GM21723 (cell line): ENCODE data around the gene IKZF5.

Source experiments
- ATAC-seq: cut with Tn5 transposase; IDR thresholded peaks from one replicate; pipeline ENCODE4 v1.9.1; 2021; ENCODE audit warnings: mild to moderate bottlenecking, moderate library complexity; ENCODE audit not compliant: unreplicated experiment

Gene IKZF5, protein sequence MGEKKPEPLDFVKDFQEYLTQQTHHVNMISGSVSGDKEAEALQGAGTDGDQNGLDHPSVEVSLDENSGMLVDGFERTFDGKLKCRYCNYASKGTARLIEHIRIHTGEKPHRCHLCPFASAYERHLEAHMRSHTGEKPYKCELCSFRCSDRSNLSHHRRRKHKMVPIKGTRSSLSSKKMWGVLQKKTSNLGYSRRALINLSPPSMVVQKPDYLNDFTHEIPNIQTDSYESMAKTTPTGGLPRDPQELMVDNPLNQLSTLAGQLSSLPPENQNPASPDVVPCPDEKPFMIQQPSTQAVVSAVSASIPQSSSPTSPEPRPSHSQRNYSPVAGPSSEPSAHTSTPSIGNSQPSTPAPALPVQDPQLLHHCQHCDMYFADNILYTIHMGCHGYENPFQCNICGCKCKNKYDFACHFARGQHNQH

DNA sequence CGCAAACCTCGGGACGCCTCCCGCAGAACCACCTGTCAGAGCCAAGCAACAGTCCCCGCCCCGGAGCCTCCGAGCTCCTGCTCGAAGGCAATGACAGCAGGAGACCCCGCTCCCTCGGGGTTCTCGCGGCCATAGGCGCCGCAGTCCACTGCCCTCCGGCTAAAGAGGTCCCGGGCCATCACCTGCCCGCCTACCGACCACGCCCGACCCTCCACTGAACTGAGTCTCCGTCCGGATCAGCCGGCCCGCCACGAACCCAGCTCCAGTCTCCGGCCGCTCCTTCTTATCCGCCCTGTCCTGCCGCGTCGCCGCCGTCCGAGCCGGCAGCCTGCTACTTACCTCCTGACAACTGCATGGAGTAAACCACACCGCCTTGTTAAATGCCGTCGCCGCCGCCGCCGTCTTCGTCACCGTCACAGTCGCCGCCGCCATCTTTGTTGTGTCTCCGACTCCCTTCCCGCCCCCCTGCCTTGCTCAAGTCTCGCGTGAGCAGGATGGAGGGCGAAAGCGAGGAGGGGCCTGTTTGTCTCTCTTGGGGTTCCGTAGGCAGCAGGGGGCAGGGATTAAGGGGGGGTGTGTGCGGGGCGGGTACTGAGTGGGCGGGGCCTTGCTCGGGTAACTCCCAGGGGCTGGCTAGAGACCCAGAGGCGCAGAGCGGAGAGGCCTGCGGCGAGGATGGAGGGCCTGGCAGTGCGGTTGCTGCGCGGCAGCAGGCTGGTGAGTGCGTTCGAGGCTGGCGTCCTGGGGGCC, at the start of gene IKZF5, which contains the start of gene ACADSB:
Gene IKZF5 (minus strand): TSS at position 441 of the 750 bp plus-strand sequence. CDS start 10,170 bp downstream, outside the sequence.
Gene ACADSB (plus strand): TSS at position 652 of the 750 bp plus-strand sequence. CDS start 24 bp downstream, at position 676.
- ATAC-seq = peak; percentile 83

DNA sequence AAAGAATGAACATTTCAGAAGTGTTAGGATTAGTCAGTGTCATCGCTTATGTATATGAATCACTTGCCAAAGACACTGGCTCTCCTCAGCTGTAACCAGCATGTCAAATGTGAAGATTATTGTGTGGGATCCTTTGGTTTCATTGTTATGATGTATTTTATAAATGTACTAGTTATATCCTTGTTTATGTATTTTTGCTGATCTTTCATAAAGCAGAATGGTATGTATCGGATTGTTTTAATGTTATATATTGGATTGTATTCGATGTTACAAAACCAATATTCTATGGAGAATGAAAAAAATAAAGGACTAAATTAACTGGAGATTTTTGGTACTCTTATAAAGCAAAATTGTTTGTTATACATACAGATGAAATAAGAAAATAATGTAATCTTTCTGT, 49.4 kb upstream of the IKZF5 start:
- no peak for ATAC-seq

- no peak for ATAC-seq
Observed at GRCh38 chr10:123045961-123046731, 37.6 kb upstream of the IKZF5 start.

GRCh38 chr10:123044391-123044790, 35.8 kb upstream of the IKZF5 start:
- no peak for ATAC-seq

DNA sequence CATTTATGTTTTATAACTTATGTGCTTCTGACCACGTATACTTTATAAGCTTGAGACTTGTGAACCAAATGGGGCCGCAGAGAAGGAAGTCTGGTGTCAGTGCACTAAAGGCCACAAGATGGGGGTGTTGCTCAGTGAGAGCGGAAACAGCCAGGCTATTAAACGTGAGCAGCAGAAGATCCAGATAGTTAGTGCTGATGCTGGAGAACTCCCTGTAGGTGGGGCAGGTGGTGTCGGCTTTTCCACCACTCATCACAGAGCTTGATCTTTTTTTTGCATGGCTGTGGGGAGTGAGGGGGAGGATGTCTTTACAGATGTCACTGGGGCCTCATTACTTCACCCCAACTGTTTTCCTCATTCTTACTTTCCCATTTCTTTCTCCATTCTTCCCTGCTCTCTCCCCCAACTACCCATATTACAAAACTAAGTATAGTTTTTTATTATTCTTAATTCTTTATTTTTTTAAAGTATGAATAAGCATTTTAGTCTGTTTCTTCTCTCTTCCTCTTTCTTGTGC, 34.9 kb upstream of the IKZF5 start:
- ATAC-seq = peak; percentile 86

DNA sequence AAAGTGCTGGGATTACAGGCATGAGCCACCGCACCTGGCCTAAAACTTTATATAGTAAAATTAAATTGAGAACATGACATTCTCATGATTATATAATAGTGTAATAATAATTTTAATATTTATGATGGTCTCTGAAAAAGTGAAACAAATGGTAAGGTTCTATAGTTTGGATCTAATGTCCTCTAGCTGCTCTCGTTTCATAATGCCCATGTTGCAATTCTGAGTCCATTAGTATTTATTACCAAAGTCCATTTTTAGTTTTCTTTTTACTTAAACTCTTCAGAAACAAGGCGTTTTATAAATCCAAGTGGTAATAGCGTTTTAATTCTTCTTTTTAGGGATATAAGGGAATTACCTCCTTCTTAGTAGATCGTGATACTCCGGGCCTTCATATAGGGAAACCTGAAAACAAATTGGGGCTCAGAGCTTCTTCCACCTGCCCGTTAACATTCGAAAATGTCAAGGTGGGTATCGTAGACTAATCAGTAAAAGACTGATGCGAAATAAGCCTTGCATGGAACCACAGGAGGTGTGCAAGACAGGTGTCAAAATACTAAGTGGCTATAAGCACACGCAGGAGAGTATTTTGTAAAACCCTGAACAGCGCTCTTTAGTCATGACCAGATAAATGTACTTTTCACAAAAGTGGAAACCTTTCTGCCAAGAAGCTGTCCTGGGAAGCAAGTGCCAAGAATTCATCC, 34.3 kb upstream of the IKZF5 start:
- ATAC-seq = no peak

GRCh38 chr10:123039632-123039930, 31.0 kb upstream of the IKZF5 start:
- no peak for ATAC-seq

GRCh38 chr10:123038782-123039631, 30.4 kb upstream of the IKZF5 start:
- no peak for ATAC-seq

DNA sequence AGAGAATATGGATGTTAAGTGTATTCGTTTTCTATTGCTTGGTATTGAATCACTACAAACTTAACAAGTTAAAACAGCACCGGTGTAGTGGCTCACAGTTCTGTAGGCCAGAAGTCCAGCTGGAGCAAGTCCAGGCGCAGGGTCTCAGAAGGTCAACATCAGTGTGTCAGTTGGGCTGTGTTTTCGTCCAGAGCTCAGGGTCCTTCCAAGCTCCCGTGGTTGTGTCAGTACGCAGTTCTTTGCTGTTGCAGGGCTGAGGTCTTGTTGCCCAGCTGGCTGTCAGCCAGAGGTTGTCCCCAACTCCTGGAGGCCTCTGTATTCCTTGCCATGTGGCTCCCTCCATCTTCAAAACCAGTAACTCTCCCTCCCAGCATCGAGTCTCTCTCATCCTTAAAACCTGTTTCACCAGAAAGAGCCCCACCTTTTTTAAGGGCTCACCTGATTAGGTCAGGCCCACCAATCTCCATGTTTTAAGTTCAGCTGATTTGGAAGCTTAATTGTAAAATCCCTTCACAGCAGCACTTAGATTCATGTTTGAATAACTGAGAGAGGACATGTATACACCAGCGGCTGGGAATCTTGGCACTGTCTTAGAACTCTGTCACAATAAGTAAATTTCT, 27.0 kb upstream of the IKZF5 start:
- no peak for ATAC-seq

- no peak for ATAC-seq
Observed at GRCh38 chr10:123034332-123034731, 25.7 kb upstream of the IKZF5 start.

- ATAC-seq = no peak
Observed at GRCh38 chr10:123031124-123031523, 22.5 kb upstream of the IKZF5 start.

- ATAC-seq = no peak
Observed at GRCh38 chr10:123027861-123028260, 19.3 kb upstream of the IKZF5 start.

DNA sequence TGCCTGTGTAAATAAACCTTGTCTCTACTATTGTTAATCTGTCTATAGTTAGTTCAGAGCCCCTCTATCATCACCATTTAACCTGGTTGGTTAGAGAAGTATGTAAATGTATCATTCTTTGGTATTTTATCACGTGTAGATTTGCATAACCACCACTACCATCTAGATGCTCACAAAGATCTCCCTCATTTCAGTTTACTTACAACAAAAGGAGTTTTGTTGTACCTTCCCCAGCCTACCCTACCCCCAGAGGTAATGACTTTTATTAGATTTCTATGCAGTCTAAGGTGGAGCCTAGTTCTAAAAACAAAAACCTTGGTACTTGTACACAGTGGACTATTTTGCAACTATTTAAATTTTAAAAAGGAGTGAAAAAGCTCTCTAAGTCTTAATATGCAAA, 17.7 kb upstream of the IKZF5 start:
- no peak for ATAC-seq

- ATAC-seq = no peak
Observed at GRCh38 chr10:123024540-123024939, 15.9 kb upstream of the IKZF5 start.

GRCh38 chr10:123021517-123021916, 12.9 kb upstream of the IKZF5 start:
- ATAC-seq = no peak

DNA sequence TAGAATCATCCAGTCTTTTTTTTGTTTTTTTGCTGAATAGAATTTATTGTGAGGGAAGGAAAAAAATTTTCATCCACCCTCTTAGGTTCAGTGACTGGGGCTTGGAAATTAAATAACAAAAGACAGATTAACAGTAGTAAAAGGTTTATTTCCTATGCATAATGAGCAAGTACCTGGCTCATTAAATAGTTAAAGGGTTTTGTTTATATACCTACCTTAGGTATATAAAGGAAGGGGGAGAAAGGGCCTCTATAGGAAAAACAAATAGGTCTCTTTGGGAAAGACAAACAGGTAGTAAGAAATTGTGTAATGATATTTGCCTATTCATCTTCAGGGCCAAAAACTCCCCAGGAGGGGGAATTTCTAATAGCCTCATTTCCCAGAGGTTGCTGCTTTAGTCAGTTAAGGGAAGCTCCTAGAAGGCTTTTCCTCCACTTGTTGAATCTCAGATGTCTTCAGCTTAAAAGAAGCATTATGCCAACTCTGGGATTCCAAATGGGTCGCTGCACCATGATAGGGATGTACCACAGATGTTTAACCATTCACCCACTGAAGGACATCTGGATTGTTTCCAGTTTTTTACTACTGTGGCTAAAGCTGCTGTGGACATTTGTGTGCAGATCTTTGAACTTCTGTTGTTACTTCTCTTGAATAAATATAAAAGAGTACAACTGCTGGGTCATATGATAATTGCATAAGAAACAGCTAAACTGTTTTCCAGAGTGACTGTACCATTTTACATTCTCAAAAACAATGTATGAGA, 11.5 kb upstream of the IKZF5 start:
- ATAC-seq = no peak

DNA sequence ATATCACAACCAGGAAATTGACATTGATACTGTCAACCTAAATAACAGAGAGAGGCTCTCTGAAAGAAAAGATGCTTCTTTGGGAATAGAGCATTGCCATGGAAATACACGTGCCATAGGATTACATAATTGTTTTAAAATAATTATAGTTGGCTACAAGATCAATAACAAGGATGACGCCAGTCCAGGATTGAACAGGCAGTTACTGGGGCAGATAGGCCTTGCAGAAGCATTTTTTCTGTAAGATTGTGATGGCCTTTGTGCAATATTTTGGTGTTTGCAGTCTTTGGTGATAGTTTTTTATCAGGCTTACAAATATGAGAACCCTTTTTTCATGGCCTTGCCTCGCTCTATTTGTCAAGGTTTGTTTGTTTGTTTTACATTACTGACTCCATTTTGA, 10.7 kb upstream of the IKZF5 start:
- ATAC-seq = no peak

GRCh38 chr10:123018531-123018930, 9.9 kb upstream of the IKZF5 start:
- no peak for ATAC-seq
